ENCODE measurements around the gene UBE2O.

Gene UBE2O

DNA sequence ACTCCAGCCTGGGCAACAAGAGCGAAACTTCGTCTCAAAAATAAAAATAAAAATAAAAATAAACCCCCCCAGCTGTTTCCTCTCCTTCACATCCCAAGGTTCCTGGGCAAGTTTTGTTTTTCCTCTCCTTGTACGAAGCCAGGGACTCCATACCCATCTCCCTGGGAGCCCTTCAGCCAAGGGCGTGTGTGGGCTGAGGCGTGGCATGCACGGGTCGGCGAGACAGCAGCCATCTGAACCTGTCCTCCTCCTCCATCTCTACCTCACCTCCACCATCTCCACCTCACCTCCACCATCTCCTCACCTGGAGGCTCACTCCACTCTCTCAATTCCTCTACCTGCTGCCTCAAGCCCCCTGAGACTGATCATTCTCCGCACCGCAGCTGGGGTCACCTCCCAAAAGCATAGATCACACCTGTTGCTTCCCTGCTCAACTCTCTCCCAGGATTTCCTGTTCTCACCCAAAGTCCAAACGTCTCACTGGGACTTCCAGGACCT is 31.3 kb upstream of the UBE2O start:
- DNase-seq: no peak

DNA sequence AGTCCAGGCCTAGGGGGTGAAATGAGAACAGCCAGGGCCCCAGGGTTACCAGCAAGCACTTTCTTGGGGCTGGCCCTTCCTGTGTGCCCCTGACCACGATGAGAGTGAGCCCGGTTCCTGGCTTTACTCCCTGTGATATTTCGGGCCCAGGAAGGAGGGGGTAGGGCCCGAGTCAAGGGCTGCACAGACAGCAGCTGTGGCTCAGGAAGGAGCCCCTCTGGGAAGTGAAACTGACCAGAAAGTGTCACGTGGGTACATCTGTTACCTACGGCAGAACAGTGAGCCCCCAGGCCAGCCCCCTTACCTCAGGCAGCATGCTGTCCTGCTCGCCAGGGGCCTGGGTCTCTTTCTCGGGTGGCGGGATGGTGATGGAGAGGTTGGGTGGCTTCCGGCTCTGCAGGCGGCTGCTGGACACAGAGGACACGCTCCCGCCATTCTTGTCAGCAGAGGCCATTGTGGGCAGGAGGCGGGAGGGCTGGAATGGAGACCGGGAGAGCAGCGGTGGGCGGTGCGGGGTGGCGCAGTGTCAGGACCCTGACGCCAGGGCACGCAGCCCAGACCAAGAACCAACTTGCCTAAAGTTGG is 28.2 kb upstream of the UBE2O start:
- DNase-seq: no peak

DNA sequence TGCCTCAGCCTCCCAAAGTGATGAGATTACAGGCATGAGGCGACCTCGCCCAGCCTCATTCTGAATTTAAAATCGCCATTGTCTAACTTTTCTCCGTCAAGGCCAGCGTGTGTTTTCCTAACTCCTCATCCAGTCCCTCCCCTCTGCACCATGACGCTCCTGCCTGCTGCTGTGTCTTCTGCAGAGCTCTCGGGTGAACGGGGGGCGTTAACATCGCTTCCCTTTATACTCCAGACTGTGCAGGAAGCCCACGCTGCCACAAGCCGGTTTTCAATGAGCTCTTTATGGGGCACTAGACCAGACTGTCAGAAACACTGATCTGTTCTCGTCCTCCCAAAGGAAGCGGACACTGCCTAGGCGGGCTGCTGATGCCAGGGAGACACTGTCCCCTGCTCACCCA is 27.7 kb upstream of the UBE2O start:
- DNase-seq: no peak

DNA sequence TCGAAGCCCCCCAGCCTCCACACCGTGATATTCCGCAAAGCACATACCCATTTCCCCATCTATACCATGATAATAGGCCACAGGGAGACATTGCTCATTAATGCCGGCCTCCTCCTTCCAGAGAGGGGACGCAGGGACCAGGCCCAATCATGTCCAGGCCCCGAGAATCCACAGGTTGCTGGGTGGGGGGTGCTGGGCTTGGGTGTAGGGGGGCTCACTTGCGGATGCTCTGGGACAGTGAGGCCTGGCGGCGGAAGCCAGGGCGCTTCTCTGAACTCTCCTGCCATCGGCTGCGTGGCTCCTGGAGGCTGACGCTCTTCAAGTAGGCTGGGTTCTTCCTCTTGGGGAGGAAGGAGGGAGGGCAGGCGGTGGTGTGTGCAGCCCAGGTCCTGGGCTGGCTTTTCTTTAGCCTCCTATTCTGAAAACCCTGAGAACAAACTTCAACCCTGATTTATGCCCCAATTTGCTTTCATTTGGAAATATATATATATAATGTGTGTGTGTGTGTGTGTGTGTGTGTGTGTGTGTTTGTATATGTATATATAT is 26.6 kb upstream of the UBE2O start:
- no peak for DNase-seq

DNA sequence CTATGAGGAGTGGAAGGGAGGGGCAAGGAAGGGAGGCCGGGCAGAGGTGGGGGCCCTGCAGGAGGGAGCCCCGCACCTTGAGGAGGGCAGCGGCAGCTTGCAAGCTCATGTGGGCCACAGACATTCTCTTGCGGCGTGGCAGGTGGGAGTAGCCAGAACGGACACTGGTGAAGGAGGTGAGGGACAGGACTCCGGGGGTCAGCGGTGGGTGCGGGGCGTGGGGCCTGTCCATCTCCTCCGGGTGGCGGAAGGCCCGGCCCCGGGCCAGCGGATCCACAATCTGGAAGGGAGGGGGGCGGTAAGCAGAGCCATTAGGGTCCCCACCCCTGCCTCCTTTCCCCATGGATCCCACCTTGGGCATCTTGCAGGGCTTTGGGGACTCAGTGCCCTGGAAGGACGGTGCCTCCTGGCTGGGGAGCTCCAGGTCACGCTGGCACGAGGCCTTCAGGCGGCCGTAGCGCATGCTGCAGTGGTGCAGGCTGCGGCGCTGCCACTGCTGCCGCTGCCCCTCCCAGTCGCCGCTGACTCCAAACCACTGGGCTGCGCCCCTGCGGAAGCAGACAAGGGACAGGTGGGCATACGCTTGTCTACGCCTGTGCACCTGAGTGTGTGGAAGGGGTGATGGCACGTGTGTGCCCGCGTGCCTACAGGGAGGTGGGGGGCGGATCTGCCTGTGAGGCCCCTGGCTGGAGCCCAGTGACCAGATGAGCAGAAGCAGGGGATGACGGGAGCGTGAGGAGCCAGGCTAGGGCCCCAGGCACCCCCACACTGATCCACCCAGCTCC is 26.0 kb upstream of the UBE2O start:
- no peak for DNase-seq

DNA sequence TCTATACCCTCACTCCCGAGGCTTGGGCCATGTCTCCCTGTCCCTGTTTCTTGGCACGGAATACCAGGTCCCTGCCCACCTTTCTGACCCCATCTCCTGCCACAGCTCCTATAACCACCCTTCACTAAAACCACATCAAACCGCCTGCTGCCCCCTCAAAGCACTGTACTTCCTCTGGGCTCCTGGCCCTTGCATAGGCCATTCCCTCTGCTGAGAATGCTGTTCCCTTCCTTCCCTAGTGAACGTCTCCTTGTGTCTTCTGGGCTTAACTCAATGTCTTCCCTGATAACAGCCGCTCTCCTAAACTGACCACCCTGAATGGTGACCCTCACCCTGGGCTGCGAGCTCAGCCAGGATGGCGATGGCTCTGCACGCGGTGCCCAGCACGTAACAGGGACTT is 25.1 kb upstream of the UBE2O start:
- no peak for DNase-seq

DNA sequence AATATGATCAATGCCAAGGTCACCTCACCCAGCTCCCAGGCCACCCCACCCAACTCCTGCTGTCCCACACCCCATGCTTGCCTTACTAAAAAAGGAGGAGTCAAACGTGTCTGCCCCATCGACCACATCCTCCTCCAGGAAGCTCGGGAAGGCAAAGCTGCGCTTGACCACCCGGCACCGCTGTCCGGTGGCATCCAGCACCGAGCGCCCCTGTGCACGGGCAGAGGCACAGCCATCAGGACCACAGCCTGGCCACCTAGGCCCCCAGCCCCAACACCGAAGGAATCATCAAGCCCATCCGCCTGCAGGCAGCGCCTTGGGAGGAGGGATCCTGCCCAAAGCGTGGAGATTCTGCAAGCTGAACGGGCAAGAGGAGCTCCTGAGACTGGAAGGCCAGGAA is 24.6 kb upstream of the UBE2O start:
- no peak for DNase-seq

DNA sequence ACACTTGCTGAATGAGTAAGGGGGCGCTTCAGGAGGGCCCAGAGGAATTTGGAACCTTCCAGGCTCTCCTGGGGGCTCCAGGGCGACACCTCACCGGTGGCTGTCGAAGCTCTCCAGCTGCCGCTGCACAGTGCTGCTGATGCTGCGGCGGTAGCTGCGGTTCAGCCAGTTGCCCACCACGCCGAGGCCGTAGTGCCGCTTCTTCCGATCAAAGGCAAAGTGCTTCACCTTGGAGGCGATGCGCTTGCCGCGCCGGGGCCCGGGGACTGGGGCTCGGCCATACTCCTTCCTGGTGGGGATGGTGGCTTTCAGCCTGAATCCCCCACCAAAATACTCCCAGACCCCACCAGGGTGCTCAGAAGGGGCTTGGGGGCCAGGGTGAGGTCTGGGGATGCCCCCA is 23.8 kb upstream of the UBE2O start:
- DNase-seq: no peak

DNA sequence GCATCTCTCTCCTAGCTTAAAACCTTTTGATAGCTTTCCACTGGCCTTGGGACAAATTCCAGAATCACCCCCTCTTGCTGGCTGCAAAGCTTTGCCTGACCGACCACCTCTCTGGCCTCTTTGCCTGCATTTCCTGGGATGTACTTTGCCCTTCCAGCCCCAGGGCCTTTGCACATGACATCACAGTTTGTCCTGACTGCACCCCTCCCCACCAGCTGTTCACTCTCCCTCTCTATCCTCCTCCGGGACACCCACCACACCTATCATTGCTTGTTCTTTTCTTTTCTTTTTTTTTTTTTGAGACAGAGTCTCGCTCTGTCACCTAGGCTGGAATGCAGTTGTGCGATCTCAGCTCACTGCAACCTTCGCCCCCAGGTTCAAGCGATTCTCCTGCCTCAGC is 22.4 kb upstream of the UBE2O start:
- no peak for DNase-seq

DNA sequence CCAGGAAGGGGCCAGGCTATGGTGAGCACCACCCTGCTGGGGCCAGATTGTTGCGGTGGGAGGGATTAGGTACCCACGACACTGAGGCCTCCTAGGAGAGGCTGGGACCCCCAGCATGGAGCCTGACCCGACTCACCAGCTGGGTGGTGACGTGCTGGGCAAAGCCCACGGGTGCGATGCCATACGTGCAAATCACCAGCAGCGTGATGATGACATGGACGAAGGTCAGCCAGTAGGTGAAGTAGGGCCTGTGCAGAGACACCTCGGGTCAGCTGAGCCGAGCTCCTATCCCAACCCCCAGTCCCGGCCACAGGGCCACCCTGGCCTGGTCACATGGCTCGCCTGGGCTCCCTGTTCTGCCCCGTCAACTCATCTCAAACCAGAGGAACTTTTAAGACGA is 21.9 kb upstream of the UBE2O start:
- DNase-seq: no peak

DNA sequence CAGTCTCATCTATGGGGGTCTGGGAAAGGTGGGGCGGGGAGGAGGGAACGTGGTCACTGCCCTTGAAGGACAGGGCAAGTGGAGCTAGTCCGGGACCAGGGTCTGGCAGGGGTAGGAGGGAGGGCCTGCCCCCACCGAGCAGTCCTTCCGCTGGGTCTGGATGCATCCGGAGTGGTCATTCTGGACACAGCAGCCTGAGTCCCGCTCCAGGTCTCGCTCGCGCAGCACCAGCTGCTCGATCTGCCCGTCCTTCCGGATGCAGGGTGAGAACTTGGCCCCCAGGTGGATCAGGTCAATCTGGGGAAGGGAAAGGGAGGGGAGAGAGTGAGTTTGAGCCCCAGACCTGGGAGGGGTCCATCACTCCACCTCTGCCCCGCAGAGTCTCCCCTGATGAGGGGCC is 21.3 kb upstream of the UBE2O start:
- no peak for DNase-seq

DNA sequence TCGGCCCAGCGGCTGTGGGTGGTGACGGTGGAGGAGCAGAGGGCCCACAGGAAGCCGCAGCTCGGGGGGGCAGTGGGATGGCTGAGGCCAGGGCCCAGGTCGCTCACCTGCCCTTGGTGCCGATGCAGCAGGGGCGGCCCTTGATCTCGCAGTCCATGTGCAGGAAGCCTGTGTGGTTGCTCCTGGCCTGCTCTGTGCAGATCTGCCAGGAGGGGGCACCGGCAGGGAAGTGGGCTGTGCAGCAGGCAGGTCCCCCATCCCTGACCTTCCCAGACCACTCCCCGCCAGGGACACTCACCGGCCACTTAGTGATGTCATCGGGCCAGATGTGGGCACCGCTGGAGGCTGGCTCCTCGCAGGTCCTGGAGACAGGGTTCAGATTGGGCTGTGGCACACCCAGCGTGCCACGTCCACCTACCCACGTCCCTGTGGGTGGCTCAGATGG is 20.6 kb upstream of the UBE2O start:
- no peak for DNase-seq

DNA sequence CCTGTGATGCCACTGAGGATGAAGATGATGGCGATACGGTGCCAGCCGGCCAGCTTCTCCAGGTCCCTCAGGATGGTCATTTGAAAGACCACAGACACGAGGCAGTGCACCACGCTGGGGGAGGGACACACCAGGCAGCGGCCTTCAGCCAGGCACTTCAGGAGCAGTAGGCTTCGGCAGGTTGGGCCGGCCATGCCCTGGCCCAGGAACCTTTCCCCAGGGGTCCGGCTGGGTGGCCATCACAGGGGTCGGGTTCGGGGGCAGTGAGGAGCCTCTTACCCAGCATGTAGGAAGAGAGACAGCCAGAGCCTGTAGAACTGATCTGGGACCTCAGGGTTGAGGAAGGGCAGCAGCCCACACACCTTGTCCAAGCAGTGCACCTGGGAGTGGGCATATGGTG is 19.8 kb upstream of the UBE2O start:
- no peak for DNase-seq

DNA sequence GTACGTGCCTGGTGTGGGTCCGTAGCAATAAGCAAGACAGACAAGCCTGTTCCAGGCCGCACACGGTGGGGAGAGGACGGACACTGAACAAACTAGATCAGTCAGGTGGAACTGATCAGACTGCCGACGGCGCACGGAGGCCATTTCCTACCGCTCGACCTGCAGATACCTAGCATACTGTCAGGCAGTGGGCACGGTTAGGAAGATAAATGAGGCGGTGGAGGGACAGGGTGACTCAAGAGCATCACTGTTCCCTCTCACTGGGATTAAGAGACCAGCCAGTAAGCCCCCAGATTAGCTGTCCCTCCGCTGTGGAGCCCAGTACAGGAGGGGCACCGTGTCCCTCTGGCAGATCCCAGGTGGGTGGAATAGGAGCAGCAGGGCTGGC is 19.3 kb upstream of the UBE2O start:
- DNase-seq: no peak

DNA sequence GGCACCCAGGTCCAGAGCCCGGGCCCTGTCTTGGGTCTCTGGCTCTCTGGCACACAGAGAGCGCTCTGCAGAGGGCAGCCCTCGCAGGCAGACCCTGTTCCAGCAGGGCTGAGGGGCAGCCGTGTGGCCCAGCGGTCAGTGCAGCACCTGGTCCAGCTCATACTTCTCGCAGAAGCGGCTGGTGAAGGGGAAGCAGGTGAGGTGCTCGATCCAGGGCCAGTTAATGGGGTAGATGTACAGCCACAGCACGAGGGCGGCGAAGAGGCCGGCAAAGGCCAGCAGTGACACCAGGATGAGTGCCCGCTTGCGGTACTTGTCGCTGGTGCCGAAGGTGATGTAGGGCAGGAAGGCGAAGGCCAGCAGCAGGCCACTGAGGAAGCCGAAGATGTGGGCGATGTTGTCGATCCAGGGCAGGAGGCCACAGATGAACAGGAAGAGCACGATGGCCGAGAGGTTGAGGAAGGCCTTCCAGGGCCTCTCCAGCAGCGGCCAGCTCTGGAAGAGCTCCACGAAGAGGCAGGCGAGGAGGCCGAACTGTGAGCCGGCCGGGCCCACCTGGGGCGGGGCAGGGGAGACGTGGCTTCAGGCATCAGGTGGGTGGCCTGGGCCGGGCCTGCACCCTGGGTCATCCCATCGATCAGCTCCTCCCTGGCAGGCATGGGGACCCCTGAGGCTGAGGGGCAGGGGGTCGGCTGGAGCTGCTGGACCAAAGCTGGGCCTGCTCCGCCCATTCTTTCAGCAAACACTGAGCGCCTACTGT is 18.7 kb upstream of the UBE2O start:
- DNase-seq: no peak

DNA sequence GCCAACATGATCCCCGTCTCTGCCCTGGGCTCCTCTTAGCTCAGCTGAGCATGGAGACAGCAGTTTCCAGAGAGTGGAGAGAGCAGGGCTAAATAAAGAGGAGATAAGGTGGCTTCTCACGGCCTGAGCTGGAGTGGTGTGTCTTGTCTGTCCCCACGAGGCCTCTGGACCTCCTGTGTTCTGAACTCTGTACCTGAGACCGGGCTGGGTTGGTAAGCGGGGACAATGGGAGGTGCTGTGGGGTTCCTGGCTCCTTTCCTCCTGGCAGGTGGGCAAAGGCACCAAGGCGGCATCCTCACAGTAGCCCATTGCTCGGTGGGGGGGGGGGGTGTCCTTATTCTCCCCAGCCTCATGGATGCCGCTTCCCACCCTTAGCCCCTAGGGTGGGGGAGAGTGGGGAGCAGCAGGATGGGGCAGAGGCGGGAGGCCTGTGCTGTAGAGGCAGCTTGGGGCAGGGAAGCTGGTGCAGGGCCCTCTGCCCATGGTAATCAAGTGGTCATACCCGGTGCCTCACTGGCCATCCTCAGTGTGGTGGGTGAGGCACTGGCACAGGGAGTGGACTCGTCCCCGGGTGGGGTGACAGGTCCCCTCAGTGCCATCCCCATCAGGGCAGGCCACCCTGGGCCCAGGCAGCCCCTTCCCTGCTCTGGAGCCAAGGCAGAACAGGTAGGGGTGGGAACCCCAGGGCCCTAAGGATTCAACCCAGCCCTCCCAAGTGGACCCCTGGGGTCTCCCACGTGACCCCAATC is 17.2 kb upstream of the UBE2O start:
- no peak for DNase-seq

DNA sequence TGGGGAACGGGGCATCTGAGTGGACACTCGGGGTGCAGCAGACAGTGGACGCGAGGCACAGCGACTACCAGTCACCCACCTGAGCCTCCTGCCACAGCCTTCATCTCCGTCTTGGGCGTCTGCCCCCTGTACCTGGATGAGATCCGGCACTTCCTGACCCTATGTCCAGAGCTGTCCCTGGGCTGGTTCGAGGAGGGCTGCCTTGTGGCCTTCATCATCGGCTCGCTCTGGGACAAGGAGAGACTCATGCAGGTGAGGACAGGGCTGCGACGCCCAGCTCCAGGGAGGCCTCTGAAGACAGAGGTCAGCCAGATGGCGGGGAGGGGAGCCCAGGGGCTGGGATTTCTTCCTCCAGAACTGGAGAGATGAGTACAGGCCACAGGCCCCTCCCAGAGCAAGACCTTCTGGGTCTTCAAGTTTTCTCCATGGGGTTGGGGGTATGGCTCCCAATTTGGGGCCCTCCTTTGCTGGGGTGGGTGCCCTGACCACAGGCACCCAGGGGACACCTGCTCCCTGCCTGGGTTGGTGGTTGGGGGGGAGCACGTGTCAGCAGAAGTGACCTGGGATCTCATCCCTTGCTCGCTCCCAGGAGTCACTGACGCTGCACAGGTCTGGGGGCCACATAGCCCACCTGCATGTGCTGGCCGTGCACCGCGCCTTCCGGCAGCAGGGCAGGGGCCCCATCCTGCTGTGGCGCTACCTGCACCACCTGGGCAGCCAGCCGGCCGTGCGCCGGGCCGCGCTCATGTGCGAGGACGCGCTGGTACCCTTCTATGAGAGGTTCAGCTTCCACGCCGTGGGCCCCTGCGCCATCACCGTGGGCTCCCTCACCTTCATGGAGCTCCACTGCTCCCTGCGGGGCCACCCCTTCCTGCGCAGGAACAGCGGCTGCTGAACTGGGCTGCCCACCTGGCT is 16.4 kb upstream of the UBE2O start:
- no peak for DNase-seq

DNA sequence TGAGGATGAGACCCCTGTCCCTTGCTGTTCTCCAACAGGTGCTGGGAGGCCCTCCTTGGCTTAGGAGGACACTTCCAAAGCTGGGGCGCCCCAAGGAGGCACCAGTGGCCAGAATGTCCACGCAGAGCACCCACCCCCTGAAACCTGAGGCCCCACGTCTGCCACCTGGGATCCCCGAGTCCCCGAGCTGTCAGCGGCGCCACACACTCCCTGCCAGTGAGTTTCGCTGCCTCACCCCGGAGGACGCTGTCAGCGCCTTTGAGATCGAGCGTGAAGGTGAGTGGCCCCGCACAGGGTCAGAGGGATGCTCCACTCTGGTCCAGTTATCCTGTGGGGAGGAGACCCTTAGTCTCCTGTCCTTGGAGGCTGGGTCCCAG is 15.7 kb upstream of the UBE2O start:
- no peak for DNase-seq

DNA sequence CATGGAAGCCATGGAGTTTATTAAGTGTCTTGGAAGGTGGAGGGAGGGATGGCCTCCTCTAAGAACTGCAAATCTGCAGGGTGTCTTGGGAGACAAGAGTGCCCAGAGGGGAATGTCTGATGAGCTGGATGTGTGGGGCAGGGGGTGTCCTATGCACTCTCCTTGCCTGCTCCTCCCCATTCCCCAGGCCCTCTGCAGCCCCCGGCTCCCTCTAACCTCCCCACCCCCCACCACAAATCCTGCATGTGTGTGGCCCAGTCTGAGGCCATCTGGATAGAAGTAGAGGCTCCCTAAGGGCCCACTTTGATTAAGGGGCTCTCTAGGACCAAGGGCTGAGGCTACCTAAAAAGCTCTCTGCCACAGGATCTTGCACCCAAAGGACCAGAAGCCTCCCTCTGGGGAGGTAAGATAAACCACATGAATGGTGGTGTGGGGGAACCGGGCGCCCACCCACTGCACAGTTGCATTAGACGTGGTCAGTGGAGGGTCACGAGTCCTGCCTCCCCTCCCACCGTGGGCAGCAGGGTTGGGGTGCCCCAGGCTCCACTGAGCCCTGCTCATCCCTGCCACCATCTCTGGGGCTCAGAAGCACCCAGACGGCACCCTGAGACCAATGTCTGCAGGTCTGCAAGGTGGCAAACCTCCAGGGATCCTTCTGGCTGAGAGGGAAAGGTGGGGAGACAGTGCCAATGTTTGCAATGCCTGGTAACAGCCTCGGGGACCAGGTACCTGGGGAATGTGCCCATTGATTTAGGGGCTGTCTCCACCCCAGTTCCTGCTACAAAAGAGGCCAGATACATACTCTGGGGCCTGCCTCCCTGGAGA is 15.1 kb upstream of the UBE2O start:
- DNase-seq: no peak

DNA sequence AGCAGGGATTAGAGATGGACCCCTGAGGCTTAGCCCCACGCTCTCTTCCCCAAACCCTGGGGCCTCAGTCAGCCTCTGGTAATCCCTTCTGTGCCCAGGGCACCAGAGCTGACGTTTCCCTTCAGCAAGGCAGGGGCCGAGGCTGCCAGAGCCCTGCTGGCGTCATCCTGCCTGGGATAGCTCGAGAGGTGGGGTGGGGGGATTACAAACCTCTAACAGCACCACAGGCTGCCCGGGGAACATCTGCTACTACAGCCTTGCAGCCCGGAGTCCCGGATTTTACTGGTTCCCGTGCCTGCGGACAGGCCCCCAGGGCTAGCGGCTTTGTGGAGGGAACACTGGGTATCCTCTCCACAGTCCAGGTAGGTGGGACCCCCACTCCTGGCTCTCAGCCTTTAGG is 14.4 kb upstream of the UBE2O start, which contains the start of gene AANAT:
TSS of gene AANAT (plus strand) at position 238 of the 400 bp plus-strand sequence. CDS start 1,144 bp downstream, outside the sequence.
- no peak for DNase-seq

DNA sequence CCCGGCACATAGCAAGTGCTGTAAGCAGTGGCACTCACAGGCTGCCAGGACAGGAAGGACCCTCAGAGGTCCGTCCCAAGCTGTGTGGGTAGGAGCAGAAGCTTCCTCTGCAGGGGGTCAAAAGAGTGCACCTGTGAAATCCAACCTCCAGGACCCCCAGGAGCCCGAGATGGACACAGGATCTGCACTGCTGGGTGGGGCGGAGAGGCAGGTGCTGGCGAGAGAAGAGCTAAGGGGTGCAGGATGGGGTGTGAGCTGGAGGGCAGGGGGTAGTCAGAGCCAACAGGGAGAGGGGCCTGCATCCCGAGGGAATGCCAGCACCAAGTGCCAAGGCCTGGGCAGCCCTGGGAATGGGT is 13.8 kb upstream of the UBE2O start:
- DNase-seq: no peak

Data from activated CD4-positive, alpha-beta T cell treated with anti-CD3 and anti-CD28 coated beads for 4 hours (primary cell).